Common myeloid progenitor, CD34-positive (primary cell): ENCODE data around the gene ALG2.

Experiments
- CTCF ChIA-PET: fragments of 350-600 bp; sonication (Branson Sonifier 250); formaldehyde crosslinking; loops from one replicate; lab custom pipeline; 2021; ENCODE audit warnings: antibody characterized with exemption; lab: Charles Lee
- POLR2A ChIA-PET: fragments of 350-600 bp; sonication (Branson Sonifier 250); formaldehyde crosslinking; loops from one replicate; lab custom pipeline; 2021; ENCODE audit warnings: antibody characterized with exemption; lab: Charles Lee
- DNase-seq, 3 donors: peaks; one replicate each; pipeline versions ENCODE4 v3.0.0 to v3.0.0-alpha.2; 2013
- H3K27ac ChIP-seq, 2 experiments: 1 replicate in 1 of 2; 2 replicates in 1 of 2; pipeline ENCODE4 v1.7.0; 2013; ENCODE audit warnings: inconsistent platforms in 2 of 2, low read length in 2 of 2, mild to moderate bottlenecking in 2 of 2, low read depth in 1 of 2, moderate library complexity in 1 of 2; ENCODE audit not compliant: severe bottlenecking in 2 of 2, insufficient read depth in 1 of 2, poor library complexity in 1 of 2
- H3K27me3 ChIP-seq, 5 experiments: replicated peaks in 2 of 5; 1 replicate in 3 of 5; 2 replicates in 2 of 5; pipeline versions ENCODE4 v1.6.1 to v1.7.0; 2013; ENCODE audit warnings: low read length in 4 of 5, mild to moderate bottlenecking in 2 of 5, moderate library complexity in 2 of 5, inconsistent platforms in 1 of 5; ENCODE audit not compliant: insufficient read depth in 5 of 5, control insufficient read depth in 4 of 5
- H3K36me3 ChIP-seq, 4 experiments: 1 replicate in 2 of 4; 2 replicates in 2 of 4; pipeline versions ENCODE4 v1.6.1 to v1.7.0; 2013; ENCODE audit warnings: low read length in 3 of 4, control low read depth in 1 of 4, mild to moderate bottlenecking in 1 of 4; ENCODE audit not compliant: control insufficient read depth in 4 of 4, insufficient read depth in 4 of 4
- H3K4me1 ChIP-seq, 4 experiments: 1 replicate in 3 of 4; 2 replicates in 1 of 4; pipeline versions ENCODE4 v1.6.1 to v1.7.1; 2013; ENCODE audit warnings: low read length in 3 of 4, mild to moderate bottlenecking in 3 of 4, control low read depth in 1 of 4, inconsistent platforms in 1 of 4, moderate library complexity in 1 of 4; ENCODE audit not compliant: control insufficient read depth in 4 of 4, insufficient read depth in 4 of 4; ENCODE audit errors: control extremely low read depth in 1 of 4
- H3K4me3 ChIP-seq, 7 experiments: 1 replicate in 4 of 7; 2 replicates in 3 of 7; pipeline versions ENCODE4 v1.5.1 to v1.7.0; 2013; ENCODE audit warnings: mild to moderate bottlenecking in 7 of 7, low read length in 6 of 7, moderate library complexity in 6 of 7, inconsistent platforms in 2 of 7, low read depth in 2 of 7, control low read depth in 1 of 7; ENCODE audit not compliant: insufficient read depth in 4 of 7, control insufficient read depth in 1 of 7; ENCODE audit errors: extremely low read depth in 1 of 7
- H3K9me3 ChIP-seq, 5 experiments: 1 replicate in 4 of 5; 2 replicates in 1 of 5; pipeline versions ENCODE4 v1.6.1 to v1.7.1; 2013; ENCODE audit warnings: low read length in 4 of 5, mild to moderate bottlenecking in 2 of 5, inconsistent platforms in 1 of 5, low read depth in 1 of 5, moderate library complexity in 1 of 5; ENCODE audit not compliant: control insufficient read depth in 4 of 5, insufficient read depth in 2 of 5; ENCODE audit errors: control extremely low read depth in 1 of 5
- WGBS: methylation state at CpG from one replicate; pipeline ENCODE4 v1.1.5; 2013; ENCODE audit not compliant: insufficient coverage; 5-methylcytosine and 5-hydroxymethylcytosine counted together

ALG2 gene

GRCh38 chr9:99220011-99220410 lies 1.7 kb downstream of the ALG2 start:
- 93% methylated on average over 3 of the region's 4 CpGs for WGBS
- CTCF ChIA-PET, result interaction anchor here (0.9 to 4.7 kb wide), 4 partner anchors 9 to 45 kb away, joined by 3 to 43 read pairs (median 6); no protein-coding TSS in a partner anchor

GRCh38 chr9:99216073-99216472 lies 5.7 kb downstream of the ALG2 start:
- no peak overlapping the region for H3K27ac ChIP-seq
- no peaks in the 10 kb centered on the region for H3K27me3 ChIP-seq
- peaks cover 0 to 41% (median 18%) of the 10 kb centered on the region in 4 experiments for H3K36me3 ChIP-seq
- H3K9me3 ChIP-seq, result peaks cover 0 to 5% (median 4%) of the 10 kb centered on the region in 5 experiments
- ChIA-PET CTCF (interaction anchor here (1.2 to 1.5 kb wide), 3 partner anchors 15 to 31 kb away, joined by 3 to 8 read pairs (median 6); no protein-coding TSS in a partner anchor), POLR2A (no interaction called here)
- H3K4me1 ChIP-seq, result peaks cover 11 to 32% (median 22%) of the 10 kb centered on the region in 4 experiments
- no peak overlapping the region for H3K4me3 ChIP-seq
- DNase-seq, result no peak
- 100% methylated on average over 1 of the region's 1 CpG for WGBS

More at GRCh38 chr9:99220011-99220410, 1.7 kb downstream of the ALG2 start:
- no peaks in the 10 kb centered on the region for H3K27me3 ChIP-seq
- no peak overlapping the region for H3K27ac ChIP-seq
- H3K36me3 ChIP-seq, result peaks cover 1 to 50% (median 24%) of the 10 kb centered on the region in 4 experiments
- peaks cover 16 to 37% (median 24%) of the 10 kb centered on the region in 4 experiments for H3K4me1 ChIP-seq
- DNase-seq, result no peak
- POLR2A ChIA-PET, result interaction anchor here (1.4 kb wide), 1 partner anchor 12 kb away, joined by 3 read pairs; no protein-coding TSS in a partner anchor
- no peaks in the 10 kb centered on the region for H3K9me3 ChIP-seq
- peak overlapping the region in 3 of 7 experiments; percentile 8 to 23 (median 9) for H3K4me3 ChIP-seq

GRCh38 chr9:99213197-99213596 lies 8.5 kb downstream of the ALG2 start:
- Histone ChIP-seq H3K4me1 (peaks cover 2 to 18% (median 8%) of the 10 kb centered on the region in 4 experiments), H3K4me3 (peak overlapping the region in 1 of 7 experiments; percentile 1), H3K9me3 (peaks cover 0 to 13% (median 4%) of the 10 kb centered on the region in 5 experiments), H3K36me3 (peaks cover 0 to 34% (median 15%) of the 10 kb centered on the region in 4 experiments), H3K27me3 (no peaks in the 10 kb centered on the region), H3K27ac (peak overlapping the region in 1 of 2 experiments; percentile 1)
- ChIA-PET POLR2A (no interaction called here), CTCF (interaction anchor here (1.4 to 1.5 kb wide), 2 partner anchors 9 to 16 kb away, joined by 4 to 8 read pairs; partner anchors contain the start of genes ALG2 and SEC61B)
- no CpG with 5 or more reads among the region's 1 CpG for WGBS
- peak in 2 of 3 donors; percentile 60 to 63 for DNase-seq

- POLR2A ChIA-PET, result no interaction called here
- peaks cover 0 to 19% (median 8%) of the 10 kb centered on the region in 4 experiments for H3K36me3 ChIP-seq
Measured at GRCh38 chr9:99211746-99212145, 10.0 kb downstream of the ALG2 start.

GRCh38 chr9:99210572-99210971 lies 11.2 kb downstream of the ALG2 start:
- ChIA-PET CTCF (interaction anchor here (0.9 to 1.0 kb wide), 2 partner anchors 9 to 24 kb away, joined by 3 to 4 read pairs; no protein-coding TSS in a partner anchor), POLR2A (no interaction called here)
- H3K36me3 ChIP-seq, result peaks cover 0 to 11% (median 2%) of the 10 kb centered on the region in 4 experiments
- H3K4me1 ChIP-seq, result peaks cover 2 to 18% (median 8%) of the 10 kb centered on the region in 4 experiments
- H3K9me3 ChIP-seq, result peaks cover 0 to 13% (median 4%) of the 10 kb centered on the region in 5 experiments
- no peak overlapping the region for H3K27ac ChIP-seq
- H3K27me3 ChIP-seq, result no peaks in the 10 kb centered on the region
- no peak for DNase-seq
- H3K4me3 ChIP-seq, result no peak overlapping the region

More at GRCh38 chr9:99211746-99212145, 10.0 kb downstream of the ALG2 start:
- no peak overlapping the region for H3K4me3 ChIP-seq
- no peak for DNase-seq
- H3K27ac ChIP-seq, result no peak overlapping the region
- H3K27me3 ChIP-seq, result no peaks in the 10 kb centered on the region
- H3K4me1 ChIP-seq, result peaks cover 2 to 18% (median 8%) of the 10 kb centered on the region in 4 experiments
- peaks cover 0 to 13% (median 4%) of the 10 kb centered on the region in 5 experiments for H3K9me3 ChIP-seq
- WGBS, result no CpG with 5 or more reads among the region's 1 CpG
- CTCF ChIA-PET, result interaction anchor here (1.7 kb wide), 1 partner anchor 26 kb away, joined by 4 read pairs; no protein-coding TSS in a partner anchor

GRCh38 chr9:99201603-99202002 lies 20.1 kb downstream of the ALG2 start:
- WGBS, result 100% methylated on average over 5 of the region's 5 CpGs
- no peaks in the 10 kb centered on the region for H3K4me1 ChIP-seq
- no peak for DNase-seq
- H3K36me3 ChIP-seq, result no peaks in the 10 kb centered on the region
- H3K9me3 ChIP-seq, result no peaks in the 10 kb centered on the region
- H3K27me3 ChIP-seq, result no peaks in the 10 kb centered on the region
- H3K27ac ChIP-seq, result no peak overlapping the region
- ChIA-PET CTCF (interaction anchor here (0.9 to 1.1 kb wide), 2 partner anchors 10 to 15 kb away, joined by 3 to 5 read pairs; no protein-coding TSS in a partner anchor), POLR2A (no interaction called here)
- H3K4me3 ChIP-seq, result no peak overlapping the region

GRCh38 chr9:99199938-99200539 lies 21.7 kb downstream of the ALG2 start:
- H3K4me3 ChIP-seq, result no peak overlapping the region
- POLR2A ChIA-PET, result no interaction called here
- no peaks in the 10 kb centered on the region for H3K9me3 ChIP-seq
- no peak overlapping the region for H3K27ac ChIP-seq
- H3K36me3 ChIP-seq, result no peaks in the 10 kb centered on the region
- DNase-seq, result no peak
- H3K4me1 ChIP-seq, result no peaks in the 10 kb centered on the region
- 88% methylated on average over 7 of the region's 8 CpGs for WGBS
- CTCF ChIA-PET, result interaction anchor here (1.0 to 2.1 kb wide), 3 partner anchors 13 to 22 kb away, joined by 3 to 7 read pairs (median 5); partner anchors contain the start of genes ALG2 and SEC61B
- no peaks in the 10 kb centered on the region for H3K27me3 ChIP-seq
